ENCODE results near the gene DCUN1D4.
"Not testable (repeated sequence)": the region's sequence is repeated elsewhere in the genome, so short reads cannot be mapped to it uniquely, and the experiment has no call there.

DCUN1D4 gene

GRCh38 chr4:51895816-51896408 is 53.0 kb downstream of the DCUN1D4 start:
- peak; percentile 88 for DNase-seq

- no peak for DNase-seq
Observed at GRCh38 chr4:51901363-51901762, 58.4 kb downstream of the DCUN1D4 start.

- DNase-seq, result peak; percentile 78
Observed at GRCh38 chr4:51906167-51906958, 63.4 kb downstream of the DCUN1D4 start.

GRCh38 chr4:51907006-51907669 is 64.2 kb downstream of the DCUN1D4 start:
- DNase-seq, result peak; percentile 9

GRCh38 chr4:51909236-51909703 is 66.3 kb downstream of the DCUN1D4 start:
- DNase-seq, result no peak

GRCh38 chr4:51918251-51918650 is 75.3 kb downstream of the DCUN1D4 start:
- no peak for DNase-seq

GRCh38 chr4:51923343-51923742 is 80.4 kb downstream of the DCUN1D4 start:
- DNase-seq, result no peak

GRCh38 chr4:51925307-51925706 is 82.4 kb downstream of the DCUN1D4 start:
- no peak for DNase-seq

GRCh38 chr4:51930557-51930956 is 87.6 kb downstream of the DCUN1D4 start:
- no peak for DNase-seq

GRCh38 chr4:51931461-51931860 is 88.5 kb downstream of the DCUN1D4 start:
- DNase-seq, result no peak

GRCh38 chr4:51932261-51932660 is 89.3 kb downstream of the DCUN1D4 start:
- no peak for DNase-seq

GRCh38 chr4:51932684-51933083 is 89.7 kb downstream of the DCUN1D4 start:
- no peak for DNase-seq

- DNase-seq, result not testable (repeated sequence)
Observed at GRCh38 chr4:51940460-51940859, 97.5 kb downstream of the DCUN1D4 start.

GRCh38 chr4:51942108-51942832 is 99.3 kb downstream of the DCUN1D4 start:
- no peak for DNase-seq

GRCh38 chr4:51942833-51943215 is 99.9 kb downstream of the DCUN1D4 start:
- no peak for DNase-seq

GRCh38 chr4:51943221-51943620 is 100.3 kb downstream of the DCUN1D4 start:
- DNase-seq, result no peak

GRCh38 chr4:51958199-51958968 is 115.4 kb downstream of the DCUN1D4 start:
- DNase-seq, result no peak

GRCh38 chr4:51960486-51960885 is 117.5 kb downstream of the DCUN1D4 start:
- no peak for DNase-seq

- no peak for DNase-seq
Observed at GRCh38 chr4:51963841-51964517, 121.0 kb downstream of the DCUN1D4 start.

GRCh38 chr4:51965862-51966261 is 122.9 kb downstream of the DCUN1D4 start:
- no peak for DNase-seq
